ENCODE data around the gene STIMATE.

- TF ChIP-seq CTCF (IDR thresholded peaks at IDR 0.05): no peak
- TF ChIP-seq POLR2A (IDR thresholded peaks at IDR 0.05): no peak
Observed at GRCh38 chr3:52856666-52857065, 40.7 kb downstream of the STIMATE start.

Measured in lower leg skin (tissue), 3 donors.